Measurements from ENCODE around the gene ATP7A.
"Not testable (repeated sequence)": the region's sequence is repeated elsewhere in the genome, so short reads cannot be mapped to it uniquely, and the experiment has no call there.

ATP7A gene

GRCh38 chrX:78042601-78043000 lies 132.1 kb downstream of the ATP7A start:
- no peak for DNase-seq

- no peak for DNase-seq
These were observed 135.9 kb downstream of the ATP7A start for GRCh38 chrX:78046362-78046761.

GRCh38 chrX:78048052-78048451 lies 137.6 kb downstream of the ATP7A start:
- DNase-seq = no peak

GRCh38 chrX:78063687-78064086 lies 153.2 kb downstream of the ATP7A start:
- DNase-seq = no peak

GRCh38 chrX:78064152-78064551 lies 153.7 kb downstream of the ATP7A start:
- no peak for DNase-seq

GRCh38 chrX:78064698-78065601 lies 154.5 kb downstream of the ATP7A start:
- not testable (repeated sequence) for DNase-seq

- DNase-seq = no peak
These were observed 155.6 kb downstream of the ATP7A start for GRCh38 chrX:78066110-78066509.

- no peak for DNase-seq
These were observed 160.8 kb downstream of the ATP7A start for GRCh38 chrX:78071331-78071730.

- not testable (repeated sequence) for DNase-seq
These were observed 162.9 kb downstream of the ATP7A start for GRCh38 chrX:78073147-78074077.

- DNase-seq = no peak
These were observed 163.6 kb downstream of the ATP7A start for GRCh38 chrX:78074088-78074487.

- DNase-seq = no peak
These were observed 165.4 kb downstream of the ATP7A start for GRCh38 chrX:78075787-78076389.

- not testable (repeated sequence) for DNase-seq
These were observed 170.9 kb downstream of the ATP7A start for GRCh38 chrX:78081413-78081812.

- no peak for DNase-seq
These were observed 181.8 kb downstream of the ATP7A start for GRCh38 chrX:78092296-78092695.

GRCh38 chrX:78098108-78098507 lies 187.6 kb downstream of the ATP7A start:
- DNase-seq = no peak
